Measurements from ENCODE around the gene S100A14. TPM values are rescaled to one million over a fixed set of nuclear protein-coding genes. Genes with fewer than 3 reads are reported as not detected.

S100A14 gene
- total and polyA plus RNA-seq, 2 of the 4 experiments (the other 2 are of a cell fraction), result 0.10 TPM; not detected in 1

GRCh38 chr1:153626904-153627714 lies 11.0 kb upstream of the S100A14 start, which contains the start of gene S100A13 (continued):
- TF ChIP-seq CTCF (conservative IDR thresholded peaks at IDR 0.05; ENCODE audit: low read depth, low read length) (peak; percentile 60), CHD1 (IDR thresholded peaks at IDR 0.05; ENCODE audit: low read depth, low read length) (no peak), BHLHE40 (IDR thresholded peaks at IDR 0.05; ENCODE audit: low read depth, low read length) (peak; percentile 42; the same call in 1 of the 2 replicates)
